GM23338 (cell line): ENCODE measurements around the gene PCA3. TPM values are rescaled to one million over a fixed set of nuclear protein-coding genes. Genes with fewer than 3 reads are reported as not detected.

Experiments used
- ATAC-seq: fragments of 200-7000 bp; cut with Tn5 transposase; 3 replicates; pipeline ENCODE4 v1.9.1; 2020
- DNase-seq: peaks from one replicate; pipeline ENCODE4 v3.0.0-alpha.2; 2015; ENCODE audit warnings: low spot score
- H2AFZ ChIP-seq: fragments of 200-600 bp; sonication (generic); 2 replicates; pipeline ENCODE4 v1.8.0; 2016; ENCODE audit warnings: antibody characterized with exemption, mild to moderate bottlenecking, moderate library complexity
- H3F3A ChIP-seq: fragments of 200-600 bp; sonication (generic); replicated peaks from 2 replicates; pipeline ENCODE4 v1.8.0; 2017; ENCODE audit warnings: antibody characterized with exemption, mixed run types, low read depth
- H3K27ac ChIP-seq: fragments of 200-600 bp; sonication (generic); 2 replicates; pipeline ENCODE4 v1.6.1; 2016; ENCODE audit warnings: low read depth
- H3K27me3 ChIP-seq: fragments of 200-600 bp; sonication (generic); 2 replicates; pipeline ENCODE4 v1.8.0; 2016; ENCODE audit warnings: mild to moderate bottlenecking, mixed run types, moderate library complexity; ENCODE audit not compliant: insufficient read depth
- H3K36me3 ChIP-seq: fragments of 200-600 bp; sonication (generic); 2 replicates; pipeline ENCODE4 v1.8.0; 2016; ENCODE audit warnings: mild to moderate bottlenecking; ENCODE audit not compliant: insufficient read depth
- H3K4me1 ChIP-seq: fragments of 200-600 bp; sonication (generic); 2 replicates; pipeline ENCODE4 v1.8.0; 2016; ENCODE audit warnings: mild to moderate bottlenecking, moderate library complexity; ENCODE audit not compliant: insufficient read depth
- H3K4me2 ChIP-seq: fragments of 200-600 bp; sonication (generic); 2 replicates; pipeline ENCODE4 v1.7.1; 2017; ENCODE audit warnings: mixed run types
- H3K4me3 ChIP-seq: fragments of 200-600 bp; sonication (generic); 2 replicates; pipeline ENCODE4 v1.6.1; 2016; ENCODE audit warnings: mixed run types
- H3K79me2 ChIP-seq: fragments of 200-600 bp; sonication (generic); replicated peaks from 2 replicates; pipeline ENCODE4 v1.8.0; 2017; ENCODE audit warnings: mild to moderate bottlenecking; ENCODE audit not compliant: insufficient read depth
- H3K9me2 ChIP-seq: fragments of 200-600 bp; sonication (generic); 2 replicates; pipeline ENCODE4 v1.8.0; 2017; ENCODE audit not compliant: insufficient read depth
- H4K20me1 ChIP-seq: fragments of 200-600 bp; sonication (generic); replicated peaks from 2 replicates; pipeline ENCODE4 v1.8.0; 2017; ENCODE audit warnings: mild to moderate bottlenecking; ENCODE audit not compliant: insufficient read depth
- H3K27ac Mint-ChIP-seq: 2 replicates; pipeline ENCODE4 v1.8.0; 2020; ENCODE audit warnings: inconsistent platforms, mild to moderate bottlenecking, moderate library complexity, mixed read lengths
- H3K27me3 Mint-ChIP-seq: 3 replicates; pipeline ENCODE4 v1.8.0; 2022; ENCODE audit warnings: low read depth, mild to moderate bottlenecking, moderate library complexity, mixed read lengths, inconsistent platforms; ENCODE audit not compliant: insufficient read depth, poor library complexity
- H3K36me3 Mint-ChIP-seq: 3 replicates; pipeline ENCODE4 v1.8.0; 2021; ENCODE audit warnings: low read depth, mild to moderate bottlenecking, inconsistent platforms, moderate library complexity, mixed read lengths
- H3K4me1 Mint-ChIP-seq: 3 replicates; pipeline ENCODE4 v1.8.0; 2020; ENCODE audit warnings: mild to moderate bottlenecking, inconsistent platforms, mixed read lengths
- H3K4me3 Mint-ChIP-seq: 3 replicates; pipeline ENCODE4 v1.8.0; 2021; ENCODE audit warnings: moderate library complexity, mild to moderate bottlenecking, inconsistent platforms, mixed read lengths
- H3K9me3 Mint-ChIP-seq: 3 replicates; pipeline ENCODE4 v1.8.0; 2020; ENCODE audit warnings: moderate library complexity, mild to moderate bottlenecking, inconsistent platforms, mixed read lengths
- CTCF ChIP-seq, 2 experiments: fragments of 200-600 bp in 1 of 2; sonication (generic) in 1 of 2; conservative IDR thresholded peaks; 2 replicates each; pipeline versions ENCODE4 v1.5.1 to v1.6.1; 2016 to 2017; ENCODE audit warnings: antibody characterized with exemption in 2 of 2, low read depth in 2 of 2, mild to moderate bottlenecking in 2 of 2, moderate library complexity in 1 of 2
- ZNF114 ChIP-seq: fragments of 250-450 bp; sonication (Bioruptor Pico); IDR thresholded peaks from 2 replicates; pipeline ENCODE4 v1.5.0; 2020; ENCODE audit warnings: mild to moderate bottlenecking, moderate library complexity
- ZNF462 ChIP-seq: fragments of 250-450 bp; sonication (Bioruptor Pico); IDR thresholded peaks from 2 replicates; pipeline ENCODE4 v1.5.0; 2020; ENCODE audit warnings: mild to moderate bottlenecking, moderate library complexity
- polyA plus RNA-seq: library from polyadenylated mRNA; unstranded; fragments of >200 nt; fragmentation: Nextera tagmentation; extraction: Ambion mirVana; gene quantifications from 2 replicates; pipeline ENCODE4 v1.2.1, GENCODE V29; 2016
- total RNA-seq: library from RNA; depleted of rRNA; stranded (reverse); fragments of >200 nt; shearing (Covaris generic); gene quantifications from 2 replicates; pipeline ENCODE4 v1.2.3, GENCODE V29; 2014

PCA3 gene
- total and polyA plus RNA-seq, 2 experiments from 2014 or later = 0.28 to 0.76 TPM

- no peak overlapping the region; the same call in 1 of the 2 replicates for H3K27ac ChIP-seq
- ATAC-seq (peak; percentile 44), DNase-seq (peak; percentile 53)
- Mint-ChIP-seq H3K4me3 (no peak overlapping the region), H3K27me3 (no peaks in the 10 kb centered on the region), H3K9me3 (no peaks in the 10 kb centered on the region), H3K4me1 (peaks cover 15% of the 10 kb centered on the region), H3K36me3 (no peaks in the 10 kb centered on the region), H3K27ac (no peak overlapping the region)
- no peak overlapping the region for H2AFZ ChIP-seq
- no peaks in the 10 kb centered on the region for H3K27me3 ChIP-seq
- H3K4me3 ChIP-seq = no peak overlapping the region
- H3K4me1 ChIP-seq = peaks cover 8% of the 10 kb centered on the region; the same call in 1 of the 2 replicates
- TF ChIP-seq CTCF (conservative IDR thresholded peaks at IDR 0.05; ENCODE audit: low read depth in 2 of 2) = peak; percentile 34 to 36; a peak in 3 of 4 replicates
- TF ChIP-seq ZNF114 = no peak
- 0 out of 2 replicates have a peak, but pooled peaks have one; percentile 27 for TF ChIP-seq ZNF462 (CRISPR knock-in tag)
- H3F3A ChIP-seq = no peaks in the 10 kb centered on the region
- no peaks in the 10 kb centered on the region for H3K9me2 ChIP-seq
- no peaks in the 10 kb centered on the region for H3K36me3 ChIP-seq
- H3K4me2 ChIP-seq = no peak overlapping the region
- H4K20me1 ChIP-seq = no peaks in the 10 kb centered on the region
- H3K79me2 ChIP-seq = no peaks in the 10 kb centered on the region
Measured at GRCh38 chr9:76718166-76718565, 46.1 kb upstream of the PCA3 start.

GRCh38 chr9:76720245-76720644, 44.0 kb upstream of the PCA3 start:
- no peak for DNase-seq
- H3K27ac Mint-ChIP-seq = no peak overlapping the region
- H3K4me1 Mint-ChIP-seq = peaks cover 15% of the 10 kb centered on the region
- no peak for ATAC-seq
- Histone ChIP-seq H3K4me2 (no peak overlapping the region), H4K20me1 (no peaks in the 10 kb centered on the region), H3K79me2 (no peaks in the 10 kb centered on the region), H3F3A (no peaks in the 10 kb centered on the region), H3K27me3 (no peaks in the 10 kb centered on the region), H3K36me3 (no peaks in the 10 kb centered on the region), H3K27ac (no peak overlapping the region), H3K9me2 (no peaks in the 10 kb centered on the region), H3K4me1 (peaks cover 8% of the 10 kb centered on the region; the same call in 1 of the 2 replicates), H2AFZ (no peak overlapping the region), H3K4me3 (no peak overlapping the region)
- H3K4me3 Mint-ChIP-seq = no peak overlapping the region
- no peaks in the 10 kb centered on the region for H3K36me3 Mint-ChIP-seq
- no peak for TF ChIP-seq ZNF462 (CRISPR knock-in tag)
- no peaks in the 10 kb centered on the region for H3K9me3 Mint-ChIP-seq
- H3K27me3 Mint-ChIP-seq = no peaks in the 10 kb centered on the region
